Dendritic cell treated with granulocyte-macrophage colony-stimulating factor and Interleukin-4, amounts not matched to agents 40 ng/mL and 50 ng/mL, for 4 days (primary cell): ENCODE results near the gene XYLT2.

ENCODE experiments used
- H3K27ac Mint-ChIP-seq: one replicate; pipeline ENCODE4 v1.8.0; 2022; ENCODE audit warnings: mild to moderate bottlenecking, mixed read lengths
- H3K27me3 Mint-ChIP-seq: one replicate; pipeline ENCODE4 v1.8.0; 2022; ENCODE audit warnings: mild to moderate bottlenecking, mixed read lengths
- H3K36me3 Mint-ChIP-seq: one replicate; pipeline ENCODE4 v1.8.0; 2022; ENCODE audit warnings: low read depth, mixed read lengths
- H3K4me1 Mint-ChIP-seq: one replicate; pipeline ENCODE4 v1.8.0; 2022; ENCODE audit warnings: low read depth, mixed read lengths
- H3K4me3 Mint-ChIP-seq: one replicate; pipeline ENCODE4 v1.8.0; 2022; ENCODE audit warnings: mild to moderate bottlenecking, moderate library complexity, mixed read lengths
- H3K9me3 Mint-ChIP-seq: one replicate; pipeline ENCODE4 v1.8.0; 2022; ENCODE audit warnings: mixed read lengths
- intact Hi-C: fragments of 100-400 bp; cut with micrococcal nuclease; formaldehyde crosslinking; loops from one replicate; pipeline ENCODE4 v1.15.0; 2022

Gene XYLT2

DNA sequence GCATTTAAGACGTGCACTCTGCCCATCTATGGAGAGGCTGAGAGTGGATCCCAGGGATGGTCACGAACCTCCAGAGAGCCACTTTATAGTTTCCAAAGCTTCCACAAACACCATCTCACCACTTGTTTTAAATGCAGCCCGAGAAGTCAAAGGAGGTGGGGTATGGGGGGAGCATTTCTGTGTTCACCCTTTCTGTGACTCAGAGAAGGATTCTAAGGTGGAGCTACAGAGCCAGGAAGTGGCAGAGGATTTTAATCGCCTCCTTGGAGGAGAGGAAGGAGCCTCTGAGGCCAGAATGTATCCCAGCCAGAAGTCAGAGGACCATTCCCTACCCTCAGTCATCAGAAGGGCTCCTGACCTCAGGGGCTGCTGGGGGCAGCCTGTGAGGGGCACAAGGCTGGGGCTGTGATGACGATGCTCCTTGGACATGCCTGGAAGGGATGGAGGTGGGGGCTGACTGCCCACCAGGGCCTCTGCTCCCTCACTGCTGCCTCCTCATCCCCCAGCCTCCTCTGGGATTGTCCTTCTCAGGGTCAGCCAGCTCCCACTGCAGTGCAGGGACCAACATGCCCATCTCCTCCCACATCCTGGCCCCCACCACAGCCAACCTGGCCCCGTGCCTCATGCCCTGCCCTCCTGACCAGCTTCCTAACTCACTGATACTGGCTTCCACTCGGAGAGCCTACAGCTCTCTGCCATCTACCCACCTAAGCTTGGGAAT is 2.8 kb downstream of the XYLT2 start:
- H3K9me3 Mint-ChIP-seq: no peaks in the 10 kb centered on the region
- intact Hi-C loops: loop anchor here (5.0 kb wide), 1 partner anchor 201 kb away; no protein-coding TSS in a partner anchor
- H3K4me3 Mint-ChIP-seq: no peak overlapping the region
- H3K4me1 Mint-ChIP-seq: peaks cover 35% of the 10 kb centered on the region
- no peak overlapping the region for H3K27ac Mint-ChIP-seq
- H3K27me3 Mint-ChIP-seq: peaks cover 5% of the 10 kb centered on the region
- H3K36me3 Mint-ChIP-seq: peaks cover 31% of the 10 kb centered on the region

DNA sequence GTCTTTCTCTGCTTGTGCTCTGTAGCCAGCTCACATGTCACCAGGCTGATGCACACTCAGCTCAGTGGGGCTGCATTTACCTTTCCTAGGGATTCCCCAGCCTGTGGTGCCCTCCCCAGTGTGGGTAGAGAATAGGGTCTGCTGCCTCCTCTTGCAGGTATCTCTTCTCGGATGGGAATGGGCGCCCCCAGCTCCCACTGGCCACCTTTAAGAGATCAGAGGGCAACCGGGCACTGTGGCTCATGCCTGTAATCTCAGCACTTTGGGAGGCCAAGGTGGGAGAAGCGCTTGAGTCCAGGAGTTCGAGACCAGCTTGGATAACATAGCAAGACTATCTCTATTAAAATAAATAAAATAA is 3.3 kb downstream of the XYLT2 start:
- H3K9me3 Mint-ChIP-seq: no peaks in the 10 kb centered on the region
- H3K4me1 Mint-ChIP-seq: peaks cover 35% of the 10 kb centered on the region
- H3K27me3 Mint-ChIP-seq: peaks cover 5% of the 10 kb centered on the region
- intact Hi-C loops: loop anchor here (5.0 kb wide), 1 partner anchor 202 kb away; no protein-coding TSS in a partner anchor
- no peak overlapping the region for H3K4me3 Mint-ChIP-seq
- H3K27ac Mint-ChIP-seq: no peak overlapping the region
- H3K36me3 Mint-ChIP-seq: peaks cover 36% of the 10 kb centered on the region

DNA sequence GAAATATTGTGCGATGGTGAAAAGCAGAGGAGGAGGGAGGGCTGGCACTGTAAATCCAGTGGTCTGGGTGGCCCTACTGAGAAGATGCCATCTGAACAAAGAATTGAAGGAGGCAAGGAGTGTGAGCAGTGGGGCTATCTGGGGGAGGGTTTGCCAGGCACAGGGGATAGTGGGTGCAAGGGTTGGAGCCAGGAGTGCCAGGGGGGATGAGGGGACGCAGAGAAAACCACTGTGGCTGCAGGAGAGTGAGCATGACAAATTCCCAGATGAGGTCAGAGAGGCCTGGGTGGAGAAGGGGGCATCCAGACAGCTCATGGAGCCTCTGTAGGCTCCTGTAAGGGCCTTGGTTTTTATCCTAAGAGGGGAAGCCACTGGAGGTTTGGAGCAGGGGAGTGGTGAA is 4.8 kb downstream of the XYLT2 start:
- Mint-ChIP-seq H3K4me1 (peaks cover 22% of the 10 kb centered on the region), H3K36me3 (peaks cover 51% of the 10 kb centered on the region), H3K9me3 (no peaks in the 10 kb centered on the region), H3K27me3 (peaks cover 2% of the 10 kb centered on the region), H3K27ac (no peak overlapping the region), H3K4me3 (no peak overlapping the region)
- intact Hi-C loops: no loop called here

DNA sequence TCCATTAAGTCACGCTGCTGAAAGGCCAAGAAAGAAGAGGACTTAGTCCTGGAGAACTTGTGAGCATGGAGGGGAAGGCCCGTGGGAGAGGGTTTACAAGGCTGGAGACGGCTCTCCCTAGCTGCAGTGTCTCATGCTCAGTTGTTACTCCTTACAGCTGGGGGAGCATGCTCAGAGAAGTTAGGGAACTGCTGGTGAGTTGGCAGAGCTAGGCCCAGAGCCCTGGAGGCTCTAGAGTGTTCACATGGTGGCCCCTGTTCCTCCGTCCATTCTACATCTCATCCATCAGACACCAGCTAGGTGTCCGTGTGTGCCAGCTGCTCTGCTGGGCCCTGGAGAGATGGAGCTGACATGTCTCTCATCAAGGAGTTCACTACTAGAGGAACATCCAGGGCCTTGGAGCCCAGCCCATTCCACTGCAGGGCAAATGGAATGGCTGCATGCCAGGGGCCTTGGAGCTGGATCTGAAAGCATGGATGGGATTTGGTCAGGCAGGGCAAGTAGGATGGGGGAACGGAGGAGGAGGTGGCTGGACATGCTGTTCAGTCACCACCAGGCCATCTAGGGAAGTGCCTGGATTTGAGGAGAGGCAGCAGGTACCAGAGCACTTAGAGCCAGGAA is 6.3 kb downstream of the XYLT2 start:
- intact Hi-C loops: no loop called here
- no peaks in the 10 kb centered on the region for H3K27me3 Mint-ChIP-seq
- no peak overlapping the region for H3K27ac Mint-ChIP-seq
- H3K4me1 Mint-ChIP-seq: peaks cover 13% of the 10 kb centered on the region
- no peak overlapping the region for H3K4me3 Mint-ChIP-seq
- H3K36me3 Mint-ChIP-seq: peaks cover 57% of the 10 kb centered on the region
- no peaks in the 10 kb centered on the region for H3K9me3 Mint-ChIP-seq

DNA sequence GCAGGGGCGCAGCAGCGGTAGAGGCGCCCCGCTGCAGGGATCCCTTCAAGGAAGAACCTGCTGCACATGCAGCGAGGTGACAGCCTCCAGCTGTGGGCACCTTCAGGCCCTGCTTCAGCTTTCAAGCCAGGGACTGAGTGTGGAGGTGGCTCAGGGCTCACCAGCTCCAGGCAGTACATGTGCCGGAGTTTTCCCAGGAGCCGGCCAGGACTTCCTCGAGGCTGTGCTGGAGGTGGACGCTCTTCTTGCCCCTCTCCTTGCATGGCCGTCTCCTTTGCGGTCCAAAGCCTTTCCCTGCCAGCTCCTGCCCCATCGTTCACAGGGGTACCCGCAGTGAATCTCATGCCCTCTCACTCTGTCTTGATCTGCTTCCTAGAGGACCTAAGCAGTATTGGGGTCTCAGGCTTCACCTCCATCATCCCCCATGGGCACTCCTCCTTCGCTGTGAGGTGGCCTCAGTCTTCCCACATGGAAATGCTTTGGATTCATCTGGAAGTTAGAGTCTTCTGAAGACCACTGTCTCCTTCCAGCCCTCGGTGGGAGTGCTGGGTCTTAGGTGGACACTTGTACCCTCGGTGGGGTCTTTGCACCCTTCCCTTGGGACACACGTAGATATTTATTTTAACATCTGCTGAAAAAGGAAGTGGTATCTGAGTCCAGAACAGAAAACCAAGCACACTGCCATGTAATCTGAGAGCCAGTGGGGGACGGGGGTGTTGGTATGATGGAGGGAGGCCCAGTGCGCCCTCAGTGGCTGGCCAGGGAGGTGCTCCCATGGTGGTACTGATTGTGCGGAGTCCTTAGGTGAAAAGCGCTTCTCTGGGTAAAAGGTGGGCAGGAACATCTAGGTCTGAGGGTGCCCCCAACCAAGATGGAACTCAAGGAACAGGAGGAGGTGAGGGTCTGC is 7.0 kb downstream of the XYLT2 start:
- H3K4me3 Mint-ChIP-seq: no peak overlapping the region
- peaks cover 6% of the 10 kb centered on the region for H3K4me1 Mint-ChIP-seq
- no peaks in the 10 kb centered on the region for H3K9me3 Mint-ChIP-seq
- H3K27me3 Mint-ChIP-seq: no peaks in the 10 kb centered on the region
- H3K27ac Mint-ChIP-seq: no peak overlapping the region
- intact Hi-C loops: no loop called here
- H3K36me3 Mint-ChIP-seq: peaks cover 64% of the 10 kb centered on the region

DNA sequence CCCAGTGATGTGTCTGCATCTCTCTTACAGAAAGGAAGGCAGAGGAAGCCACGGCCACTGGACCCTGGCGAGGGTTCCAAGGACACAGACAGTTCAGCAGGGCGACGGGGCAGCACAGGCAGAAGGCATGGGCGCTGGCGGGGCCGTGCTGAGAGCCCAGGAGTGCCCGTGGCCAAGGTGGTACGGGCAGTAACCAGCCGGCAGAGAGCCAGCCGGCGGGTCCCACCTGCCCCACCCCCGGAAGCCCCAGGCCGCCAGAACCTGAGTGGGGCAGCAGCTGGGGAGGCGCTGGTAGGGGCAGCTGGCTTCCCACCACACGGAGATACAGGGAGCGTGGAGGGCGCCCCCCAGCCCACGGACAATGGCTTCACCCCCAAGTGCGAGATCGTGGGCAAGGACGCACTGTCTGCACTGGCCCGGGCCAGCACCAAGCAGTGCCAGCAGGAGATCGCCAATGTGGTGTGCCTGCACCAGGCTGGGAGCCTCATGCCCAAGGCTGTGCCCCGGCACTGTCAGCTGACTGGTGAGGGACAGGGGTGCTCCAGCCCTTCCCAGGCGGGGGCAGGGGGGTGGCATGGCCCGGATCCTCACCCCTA is 7.8 kb downstream of the XYLT2 start:
- Mint-ChIP-seq H3K36me3 (peaks cover 72% of the 10 kb centered on the region), H3K4me1 (no peaks in the 10 kb centered on the region), H3K4me3 (no peak overlapping the region), H3K27me3 (no peaks in the 10 kb centered on the region), H3K27ac (no peak overlapping the region), H3K9me3 (no peaks in the 10 kb centered on the region)
- intact Hi-C loops: no loop called here

DNA sequence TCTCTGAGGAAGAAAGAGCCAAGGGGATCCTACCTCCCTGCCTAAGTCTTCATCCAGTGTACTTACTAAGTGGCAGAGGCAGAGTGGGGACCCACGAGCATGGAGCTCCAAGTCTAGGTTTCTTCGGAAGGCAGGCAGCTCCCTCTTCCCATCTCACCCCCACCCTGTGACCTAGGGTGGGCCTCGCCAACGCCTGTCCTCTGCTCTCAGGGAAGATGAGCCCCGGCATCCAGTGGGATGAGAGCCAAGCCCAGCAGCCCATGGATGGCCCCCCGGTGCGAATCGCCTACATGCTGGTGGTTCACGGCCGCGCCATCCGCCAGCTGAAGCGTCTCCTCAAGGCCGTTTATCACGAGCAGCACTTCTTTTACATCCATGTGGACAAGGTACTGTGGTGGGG is 8.3 kb downstream of the XYLT2 start:
- Mint-ChIP-seq H3K36me3 (peaks cover 77% of the 10 kb centered on the region), H3K4me3 (no peak overlapping the region), H3K27ac (no peak overlapping the region)

DNA sequence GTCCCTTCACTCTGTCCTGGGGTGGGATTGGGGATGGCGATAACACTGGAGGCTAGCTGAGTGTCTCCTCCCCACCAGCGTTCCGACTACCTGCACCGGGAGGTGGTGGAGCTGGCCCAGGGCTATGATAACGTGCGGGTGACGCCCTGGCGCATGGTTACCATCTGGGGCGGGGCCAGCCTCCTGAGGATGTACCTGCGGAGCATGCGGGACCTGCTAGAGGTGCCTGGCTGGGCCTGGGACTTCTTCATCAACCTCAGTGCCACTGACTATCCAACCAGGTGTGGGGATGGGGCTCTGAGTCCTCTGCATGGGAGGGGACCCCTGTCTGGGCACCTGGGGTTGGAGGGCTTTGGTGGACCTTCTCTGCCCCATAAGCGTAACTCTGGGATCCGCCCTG is 8.8 kb downstream of the XYLT2 start:
- Mint-ChIP-seq H3K4me1 (no peaks in the 10 kb centered on the region), H3K9me3 (no peaks in the 10 kb centered on the region), H3K4me3 (no peak overlapping the region), H3K27ac (no peak overlapping the region), H3K27me3 (no peaks in the 10 kb centered on the region), H3K36me3 (peaks cover 81% of the 10 kb centered on the region)
- intact Hi-C loops: no loop called here

More for the DNA sequence above, 8.3 kb downstream of the XYLT2 start:
- Mint-ChIP-seq H3K9me3 (no peaks in the 10 kb centered on the region), H3K4me1 (no peaks in the 10 kb centered on the region), H3K27me3 (no peaks in the 10 kb centered on the region)
- intact Hi-C loops: no loop called here

DNA sequence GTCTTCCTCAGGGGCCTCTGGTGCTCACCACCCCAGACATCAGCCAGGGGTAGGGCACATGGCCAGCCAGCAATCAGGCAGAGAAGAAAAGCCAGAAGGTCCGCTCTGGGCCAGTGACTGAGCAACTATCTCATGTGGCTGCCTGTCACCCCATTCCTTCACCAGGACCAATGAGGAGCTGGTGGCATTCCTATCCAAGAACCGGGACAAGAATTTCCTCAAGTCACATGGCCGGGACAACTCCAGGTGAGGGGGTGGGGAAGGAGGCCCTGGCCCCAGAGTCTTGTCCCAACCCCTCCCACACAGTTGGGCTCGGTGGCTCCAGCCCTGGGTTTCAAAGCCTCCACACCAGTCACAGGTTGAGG is 9.4 kb downstream of the XYLT2 start:
- no peak overlapping the region for H3K4me3 Mint-ChIP-seq
- H3K27ac Mint-ChIP-seq: no peak overlapping the region
- intact Hi-C loops: no loop called here
- no peaks in the 10 kb centered on the region for H3K4me1 Mint-ChIP-seq
- peaks cover 86% of the 10 kb centered on the region for H3K36me3 Mint-ChIP-seq
- no peaks in the 10 kb centered on the region for H3K27me3 Mint-ChIP-seq
- no peaks in the 10 kb centered on the region for H3K9me3 Mint-ChIP-seq

DNA sequence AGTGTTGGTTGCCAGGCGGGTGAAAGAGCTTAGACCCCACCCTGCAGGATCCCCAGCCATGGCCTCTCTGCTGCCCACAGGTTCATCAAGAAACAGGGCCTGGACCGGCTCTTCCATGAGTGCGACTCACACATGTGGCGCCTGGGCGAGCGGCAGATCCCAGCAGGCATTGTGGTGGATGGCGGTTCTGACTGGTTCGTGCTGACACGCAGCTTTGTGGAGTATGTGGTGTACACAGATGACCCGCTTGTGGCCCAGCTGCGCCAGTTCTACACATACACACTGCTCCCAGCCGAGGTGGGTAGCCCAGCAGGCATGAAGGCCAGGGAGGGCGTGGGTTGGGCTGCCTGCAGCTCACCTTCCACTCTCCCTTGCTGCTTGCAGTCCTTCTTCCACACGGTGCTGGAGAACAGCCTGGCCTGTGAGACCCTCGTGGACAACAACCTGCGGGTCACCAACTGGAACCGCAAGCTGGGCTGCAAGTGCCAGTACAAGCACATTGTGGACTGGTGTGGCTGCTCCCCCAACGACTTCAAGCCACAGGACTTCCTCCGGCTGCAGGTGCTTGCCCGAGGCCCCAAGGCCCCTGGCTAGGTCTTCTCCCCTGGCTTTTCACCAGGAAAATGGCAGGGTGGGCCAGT is 9.9 kb downstream of the XYLT2 start:
- intact Hi-C loops: no loop called here
- H3K36me3 Mint-ChIP-seq: peaks cover 91% of the 10 kb centered on the region
- no peaks in the 10 kb centered on the region for H3K4me1 Mint-ChIP-seq
- no peaks in the 10 kb centered on the region for H3K27me3 Mint-ChIP-seq
- no peak overlapping the region for H3K27ac Mint-ChIP-seq
- H3K9me3 Mint-ChIP-seq: no peaks in the 10 kb centered on the region
- no peak overlapping the region for H3K4me3 Mint-ChIP-seq

DNA sequence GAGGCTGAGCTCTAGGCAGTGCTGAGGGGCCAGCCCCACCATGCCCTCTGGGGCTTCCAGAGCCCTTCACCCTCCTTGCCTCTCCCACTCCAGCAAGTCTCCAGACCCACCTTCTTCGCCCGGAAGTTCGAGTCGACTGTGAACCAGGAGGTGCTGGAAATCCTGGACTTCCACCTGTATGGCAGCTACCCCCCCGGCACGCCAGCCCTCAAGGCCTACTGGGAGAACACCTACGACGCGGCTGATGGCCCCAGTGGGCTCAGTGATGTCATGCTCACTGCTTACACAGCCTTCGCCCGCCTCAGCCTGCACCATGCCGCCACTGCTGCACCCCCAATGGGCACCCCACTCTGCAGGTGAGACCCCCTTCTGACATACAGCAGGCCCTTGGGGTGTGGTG is 10.5 kb downstream of the XYLT2 start:
- Mint-ChIP-seq H3K36me3 (peaks cover 92% of the 10 kb centered on the region), H3K4me3 (no peak overlapping the region), H3K27me3 (no peaks in the 10 kb centered on the region), H3K4me1 (no peaks in the 10 kb centered on the region), H3K27ac (no peak overlapping the region), H3K9me3 (no peaks in the 10 kb centered on the region)
- intact Hi-C loops: no loop called here

DNA sequence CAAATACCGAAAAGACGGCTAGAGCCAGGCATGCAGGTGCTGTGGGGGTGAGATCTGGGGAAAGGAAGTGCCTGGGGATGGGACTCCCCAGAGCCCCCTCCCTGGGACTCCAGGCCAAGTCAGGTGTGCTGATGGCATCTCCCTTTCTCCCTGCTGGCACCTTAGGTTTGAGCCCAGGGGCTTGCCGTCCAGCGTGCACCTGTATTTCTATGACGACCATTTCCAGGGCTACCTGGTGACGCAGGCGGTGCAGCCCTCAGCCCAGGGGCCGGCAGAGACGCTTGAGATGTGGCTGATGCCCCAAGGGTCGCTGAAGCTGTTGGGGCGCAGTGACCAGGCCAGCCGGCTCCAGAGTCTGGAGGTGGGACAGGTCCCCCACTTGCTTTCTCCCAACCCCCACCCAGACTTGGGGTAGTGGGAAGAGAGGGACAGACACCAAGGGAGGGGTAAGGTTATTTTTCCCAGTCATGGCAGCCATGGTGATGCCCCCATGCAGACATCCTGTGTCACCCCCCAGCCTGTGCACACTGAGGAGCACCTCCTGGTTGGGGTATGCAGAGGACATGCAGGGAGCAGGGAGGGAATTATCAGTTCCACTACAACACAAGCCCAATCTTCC is 11.1 kb downstream of the XYLT2 start:
- H3K4me1 Mint-ChIP-seq: peaks cover 4% of the 10 kb centered on the region
- no peak overlapping the region for H3K27ac Mint-ChIP-seq
- peaks cover 87% of the 10 kb centered on the region for H3K36me3 Mint-ChIP-seq

DNA sequence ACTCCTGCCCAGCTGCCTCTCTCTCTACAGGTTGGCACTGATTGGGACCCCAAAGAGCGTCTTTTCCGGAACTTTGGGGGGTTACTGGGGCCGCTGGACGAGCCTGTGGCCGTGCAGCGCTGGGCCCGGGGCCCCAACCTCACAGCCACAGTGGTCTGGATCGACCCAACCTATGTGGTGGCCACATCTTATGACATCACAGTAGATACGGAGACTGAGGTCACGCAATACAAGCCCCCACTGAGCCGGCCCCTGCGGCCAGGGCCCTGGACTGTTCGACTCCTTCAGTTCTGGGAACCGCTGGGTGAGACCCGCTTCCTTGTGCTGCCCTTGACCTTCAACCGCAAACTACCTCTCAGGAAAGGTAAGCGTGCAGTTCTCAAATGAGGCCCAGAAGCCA is 12.3 kb downstream of the XYLT2 start:
- H3K4me1 Mint-ChIP-seq: peaks cover 9% of the 10 kb centered on the region
- H3K27ac Mint-ChIP-seq: no peak overlapping the region
- no peaks in the 10 kb centered on the region for H3K9me3 Mint-ChIP-seq
- peaks cover 75% of the 10 kb centered on the region for H3K36me3 Mint-ChIP-seq
- no peak overlapping the region for H3K4me3 Mint-ChIP-seq
- no peaks in the 10 kb centered on the region for H3K27me3 Mint-ChIP-seq
- intact Hi-C loops: no loop called here

More for the DNA sequence above, 11.1 kb downstream of the XYLT2 start:
- Mint-ChIP-seq H3K9me3 (no peaks in the 10 kb centered on the region), H3K27me3 (no peaks in the 10 kb centered on the region), H3K4me3 (no peak overlapping the region)
- intact Hi-C loops: no loop called here
